ENCODE results near the gene RANGAP1.
"Not testable (repeated sequence)": the region's sequence is repeated elsewhere in the genome, so short reads cannot be mapped to it uniquely, and the experiment has no call there.

RANGAP1 gene

GRCh38 chr22:41261541-41262249, 24.3 kb downstream of the RANGAP1 start:
- no peak for DNase-seq (ENCODE audit: low spot score)
- no peak for FAIRE-seq

GRCh38 chr22:41260871-41261270, 25.1 kb downstream of the RANGAP1 start:
- FAIRE-seq, result no peak
- no peak for DNase-seq (ENCODE audit: low spot score)

GRCh38 chr22:41259756-41260155, 26.2 kb downstream of the RANGAP1 start:
- DNase-seq (ENCODE audit: low spot score); FAIRE-seq: not testable (repeated sequence)

- FAIRE-seq (no peak), DNase-seq (ENCODE audit: low spot score) (no peak)
Measured at GRCh38 chr22:41257696-41258095, 28.3 kb downstream of the RANGAP1 start.

- DNase-seq (ENCODE audit: low spot score) (no peak), FAIRE-seq (no peak)
Measured at GRCh38 chr22:41256254-41257253, 29.4 kb downstream of the RANGAP1 start.

GRCh38 chr22:41254230-41254629, 31.8 kb downstream of the RANGAP1 start:
- FAIRE-seq (no peak), DNase-seq (ENCODE audit: low spot score) (no peak)

GRCh38 chr22:41252365-41252764, 33.6 kb downstream of the RANGAP1 start:
- FAIRE-seq (no peak), DNase-seq (ENCODE audit: low spot score) (no peak)

GRCh38 chr22:41250127-41250526, 35.9 kb downstream of the RANGAP1 start:
- no peak for FAIRE-seq

GRCh38 chr22:41249442-41249841, 36.5 kb downstream of the RANGAP1 start:
- DNase-seq (ENCODE audit: low spot score), result no peak
- FAIRE-seq, result no peak

More at GRCh38 chr22:41250127-41250526, 35.9 kb downstream of the RANGAP1 start:
- no peak for DNase-seq (ENCODE audit: low spot score)

- FAIRE-seq (no peak), DNase-seq (ENCODE audit: low spot score) (no peak)
Measured at GRCh38 chr22:41248758-41249157, 37.2 kb downstream of the RANGAP1 start.

GRCh38 chr22:41248314-41248713, 37.7 kb downstream of the RANGAP1 start:
- DNase-seq (ENCODE audit: low spot score) (no peak), FAIRE-seq (no peak)

GRCh38 chr22:41247703-41248102, 38.3 kb downstream of the RANGAP1 start:
- FAIRE-seq (no peak), DNase-seq (ENCODE audit: low spot score) (no peak)

GRCh38 chr22:41245917-41246499, 40.0 kb downstream of the RANGAP1 start:
- no peak for DNase-seq (ENCODE audit: low spot score)
- no peak for FAIRE-seq

- DNase-seq (ENCODE audit: low spot score) (no peak), FAIRE-seq (no peak)
Measured at GRCh38 chr22:41243361-41243760, 42.6 kb downstream of the RANGAP1 start.

- FAIRE-seq (no peak), DNase-seq (ENCODE audit: low spot score) (no peak)
Measured at GRCh38 chr22:41242396-41243117, 43.4 kb downstream of the RANGAP1 start.

- FAIRE-seq, result no peak
- DNase-seq (ENCODE audit: low spot score), result no peak
Measured at GRCh38 chr22:41241133-41241676, 44.8 kb downstream of the RANGAP1 start.

- DNase-seq (ENCODE audit: low spot score) (no peak), FAIRE-seq (no peak)
Measured at GRCh38 chr22:41240377-41241132, 45.4 kb downstream of the RANGAP1 start, which contains the start of gene CHADL. TSS of gene CHADL (minus strand) at chr22:41240931. CDS start at chr22:41240881, 50 bp downstream.

- FAIRE-seq, result no peak
- DNase-seq (ENCODE audit: low spot score), result no peak
Measured at GRCh38 chr22:41239443-41240128, 46.4 kb downstream of the RANGAP1 start.

Data from RCC 7860 (cell line).